NT2/D1 (cell line): ENCODE measurements around the gene OLR1.

Source experiments
- SUZ12 ChIP-seq: IDR thresholded peaks from 2 replicates; pipeline ENCODE4 v1.6.1; 2011; ENCODE audit not compliant: insufficient read length, insufficient read depth; ENCODE audit errors: extremely low read depth
- YY1 ChIP-seq: IDR thresholded peaks from 2 replicates; pipeline ENCODE4 v1.6.1; 2011; ENCODE audit not compliant: insufficient read length, insufficient read depth
- ZNF274 ChIP-seq: IDR thresholded peaks from 2 replicates; pipeline ENCODE4 v1.6.1; 2011; ENCODE audit warnings: mild to moderate bottlenecking, low read depth, low read length

DNA sequence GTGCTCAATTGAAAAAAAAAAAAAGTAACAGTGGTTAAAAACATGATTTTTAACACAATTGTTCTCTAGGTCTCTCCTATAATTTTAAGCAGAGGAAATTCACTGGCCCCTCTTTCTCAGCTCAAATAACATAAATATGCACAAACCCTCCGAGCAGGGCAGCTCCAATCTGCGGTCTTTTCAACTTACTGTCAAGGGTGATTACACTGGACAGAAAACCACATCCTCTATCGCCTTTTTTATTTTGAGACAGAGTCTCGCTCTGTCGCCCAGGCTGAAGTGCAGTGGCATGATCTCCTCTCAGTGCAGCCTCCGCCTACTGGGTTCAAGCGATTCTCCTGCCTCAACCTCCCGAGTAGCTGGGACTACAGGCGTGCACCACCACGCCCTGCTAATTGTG lies 24.3 kb upstream of the OLR1 start:
- TF ChIP-seq YY1 = no peak
- TF ChIP-seq ZNF274 = no peak
- no peak for TF ChIP-seq SUZ12
